ENCODE measurements around the gene NT5C.

GRCh38 chr17:75099881-75100595 is 31.5 kb downstream of the NT5C start:
- TF ChIP-seq CTCF (IDR thresholded peaks at IDR 0.05; ENCODE audit: low read length) (no peak), EZH2 (IDR thresholded peaks at IDR 0.05; ENCODE audit: borderline replicate concordance, low read length) (no peak)

Data from OCI-LY1 (cell line).